Panc1 (cell line): ENCODE results near the gene ZNF501. TPM values are rescaled to one million over a fixed set of nuclear protein-coding genes. Genes with fewer than 3 reads are reported as not detected.

ENCODE experiments used
- ATAC-seq: fragments of 200-7000 bp; cut with Tn5 transposase; 2 replicates; pipeline ENCODE4 v1.9.1; 2020; ENCODE audit warnings: mild to moderate bottlenecking, moderate library complexity
- BruUV-seq: library from RNA; stranded (reverse); fragments of 400-500 nt; replicated peaks from 2 replicates; lab custom pipeline; 2021; lab: Mats Ljungman, UMichigan
- CTCF ChIA-PET: fragments of 300-600 bp; sonication (Branson Sonifier 250); formaldehyde crosslinking; loops from one replicate; lab custom pipeline; 2022; ENCODE audit warnings: antibody characterized with exemption; lab: Charles Lee
- POLR2A ChIA-PET: fragments of 300-600 bp; sonication (Branson Sonifier 250); formaldehyde crosslinking; loops from one replicate; lab custom pipeline; 2022; ENCODE audit warnings: antibody characterized with exemption; lab: Charles Lee
- DNase-seq: peaks from one replicate; pipeline ENCODE4 v3.0.0-alpha.2; 2010; ENCODE audit warnings: low read depth, low spot score
- H3K27ac ChIP-seq: 2 replicates; pipeline ENCODE4 v1.5.1; 2011; ENCODE audit warnings: mild to moderate bottlenecking, low read length, inconsistent platforms
- H3K27me3 ChIP-seq: fragments of 200-500 bp; sonication (Bioruptor generic); 2 replicates; pipeline ENCODE4 v1.6.0; 2014; ENCODE audit warnings: low read length, inconsistent platforms; ENCODE audit not compliant: control insufficient read depth, insufficient read depth
- H3K36me3 ChIP-seq: fragments of 200-500 bp; sonication (Bioruptor generic); 2 replicates; pipeline ENCODE4 v1.5.1; 2014; ENCODE audit warnings: inconsistent platforms, mild to moderate bottlenecking, low read length, moderate library complexity; ENCODE audit not compliant: control insufficient read depth, insufficient read depth
- H3K4me1 ChIP-seq: 2 replicates; pipeline ENCODE4 v1.5.1; 2011; ENCODE audit warnings: inconsistent platforms, mild to moderate bottlenecking, low read length, moderate library complexity; ENCODE audit not compliant: control insufficient read depth, insufficient read depth
- H3K4me3 ChIP-seq, 2 experiments: 2 replicates each; pipeline ENCODE4 v1.5.1; 2011 to 2012; ENCODE audit warnings: low read depth in 2 of 2, low read length in 2 of 2, mild to moderate bottlenecking in 2 of 2, inconsistent platforms in 1 of 2, moderate library complexity in 1 of 2
- H3K9me3 ChIP-seq: fragments of 200-500 bp; sonication (Bioruptor generic); 2 replicates; pipeline ENCODE4 v1.5.1; 2014; ENCODE audit warnings: low read depth, mild to moderate bottlenecking, inconsistent platforms, low read length, moderate library complexity; ENCODE audit not compliant: control insufficient read depth, insufficient read depth
- CTCF ChIP-seq: fragments of 450-650 bp; IDR thresholded peaks from 2 replicates; pipeline ENCODE4 v1.5.1; 2017; ENCODE audit warnings: mild to moderate bottlenecking
- POLR2AphosphoS5 ChIP-seq: IDR thresholded peaks from 2 replicates; pipeline ENCODE4 v1.6.1; 2012; ENCODE audit warnings: mild to moderate bottlenecking, low read depth, low read length, moderate library complexity
- REST ChIP-seq, 2 experiments: IDR thresholded peaks; 2 replicates each; pipeline ENCODE4 v1.6.1; 2011 to 2012; ENCODE audit warnings: low read depth in 2 of 2, control low read depth in 1 of 2, low read length in 1 of 2, mild to moderate bottlenecking in 1 of 2, moderate library complexity in 1 of 2; ENCODE audit not compliant: insufficient read depth in 1 of 2
- SIN3A ChIP-seq: IDR thresholded peaks from 2 replicates; pipeline ENCODE4 v1.6.1; 2012; ENCODE audit warnings: low read depth, mild to moderate bottlenecking, low read length, moderate library complexity, borderline replicate concordance; ENCODE audit not compliant: insufficient read depth
- TCF7L2 ChIP-seq: IDR thresholded peaks from 2 replicates; pipeline ENCODE4 v1.6.1; 2011; ENCODE audit warnings: mild to moderate bottlenecking, low read depth, low read length, inconsistent platforms
- in situ Hi-C: cut with HindIII; loops from 2 replicates; pipeline ENCODE4 v1.10.0; 2016; ENCODE audit warnings: low sequenced_read_pairs, low pct_unique_long_range_greater_than_20kb
- intact Hi-C: fragments of 100-400 bp; cut with micrococcal nuclease; formaldehyde crosslinking; loops from one replicate; pipeline ENCODE4 v1.10.0; 2022; ENCODE audit not compliant: unreplicated experiment
- total RNA-seq: library from RNA; stranded (reverse); gene quantifications from one replicate; pipeline ENCODE4 v1.2.1, GENCODE V29; 2021; ENCODE audit not compliant: unreplicated experiment

ZNF501 gene
- total RNA-seq, 1 experiment from 2014 or later, result 0.15 TPM

GRCh38 chr3:44687898-44688297 is 41.5 kb upstream of the ZNF501 start:
- H3K4me1 ChIP-seq, result no peaks in the 10 kb centered on the region
- no TSS peak for BruUV-seq
- in situ Hi-C loops (no loop called here), intact Hi-C loops (no loop called here)
- no peak for DNase-seq
- CTCF ChIA-PET, result no interaction called here
- no peaks in the 10 kb centered on the region for H3K36me3 ChIP-seq
- no peaks in the 10 kb centered on the region for H3K27me3 ChIP-seq
- POLR2A ChIA-PET, result no interaction called here
- TF ChIP-seq REST (IDR thresholded peaks at IDR 0.05; ENCODE audit: insufficient read depth in 1 of 2, low read depth in 2 of 2, low read length in 1 of 2), result no peak
- no peak for ATAC-seq
- no peak overlapping the region for H3K27ac ChIP-seq
- H3K4me3 ChIP-seq, result no peak overlapping the region
- peaks cover 4% of the 10 kb centered on the region; the same call in 1 of the 2 replicates for H3K9me3 ChIP-seq

GRCh38 chr3:44712455-44713075 is 16.9 kb upstream of the ZNF501 start, which contains the start of gene ZNF502:
Gene ZNF502 (plus strand): TSS chr3:44712660. CDS start chr3:44720262, 7,602 bp downstream.
- in situ Hi-C loops (no loop called here), intact Hi-C loops (no loop called here)
- TF ChIP-seq SIN3A (no peak), TCF7L2 (no peak), REST (IDR thresholded peaks at IDR 0.05; ENCODE audit: insufficient read depth in 1 of 2, low read depth in 2 of 2, low read length in 1 of 2) (no peak), CTCF (no peak), POLR2AphosphoS5 (no peak)
- peak within 1 kb of the TSS in 1 of 2 experiments; percentile 41; a peak in 1 of 4 replicates for H3K4me3 ChIP-seq
- H3K4me1 ChIP-seq, result no peaks in the 10 kb centered on the region
- ChIA-PET POLR2A (no interaction called here), CTCF (no interaction called here)
- no TSS peak for BruUV-seq
- ATAC-seq (no peak), DNase-seq (no peak)
- H3K27ac ChIP-seq, result no peak within 1 kb of the TSS
- peaks cover 9% of the 10 kb centered on the region; the same call in 1 of the 2 replicates for H3K9me3 ChIP-seq
- no peaks in the 10 kb centered on the region for H3K36me3 ChIP-seq
- no peaks in the 10 kb centered on the region for H3K27me3 ChIP-seq
